Measurements from ENCODE around the gene ARID3B. TPM values are rescaled to one million over a fixed set of nuclear protein-coding genes. Genes with fewer than 3 reads are reported as not detected.

The ARID3B gene
- total and polyA plus RNA-seq, 9 donors: 1.2 to 4.9 (median 2.7) TPM

- Histone ChIP-seq H3K4me3 (no peak overlapping the region), H3K27me3 (no peaks in the 10 kb centered on the region), H3K4me1 (ENCODE audit: insufficient read depth) (no peaks in the 10 kb centered on the region), H3K27ac (no peak overlapping the region), H3K36me3 (no peaks in the 10 kb centered on the region), H3K9me3 (no peaks in the 10 kb centered on the region)
- no peak for DNase-seq
- WGBS, 3 donors: 85 to 92% (median 89%) methylated on average over 9 of the region's 9 CpGs
- TF ChIP-seq, protein P1, sequence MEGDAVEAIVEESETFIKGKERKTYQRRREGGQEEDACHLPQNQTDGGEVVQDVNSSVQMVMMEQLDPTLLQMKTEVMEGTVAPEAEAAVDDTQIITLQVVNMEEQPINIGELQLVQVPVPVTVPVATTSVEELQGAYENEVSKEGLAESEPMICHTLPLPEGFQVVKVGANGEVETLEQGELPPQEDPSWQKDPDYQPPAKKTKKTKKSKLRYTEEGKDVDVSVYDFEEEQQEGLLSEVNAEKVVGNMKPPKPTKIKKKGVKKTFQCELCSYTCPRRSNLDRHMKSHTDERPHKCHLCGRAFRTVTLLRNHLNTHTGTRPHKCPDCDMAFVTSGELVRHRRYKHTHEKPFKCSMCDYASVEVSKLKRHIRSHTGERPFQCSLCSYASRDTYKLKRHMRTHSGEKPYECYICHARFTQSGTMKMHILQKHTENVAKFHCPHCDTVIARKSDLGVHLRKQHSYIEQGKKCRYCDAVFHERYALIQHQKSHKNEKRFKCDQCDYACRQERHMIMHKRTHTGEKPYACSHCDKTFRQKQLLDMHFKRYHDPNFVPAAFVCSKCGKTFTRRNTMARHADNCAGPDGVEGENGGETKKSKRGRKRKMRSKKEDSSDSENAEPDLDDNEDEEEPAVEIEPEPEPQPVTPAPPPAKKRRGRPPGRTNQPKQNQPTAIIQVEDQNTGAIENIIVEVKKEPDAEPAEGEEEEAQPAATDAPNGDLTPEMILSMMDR (IDR thresholded peaks at IDR 0.05): no peak
- TF ChIP-seq EP300 (IDR thresholded peaks at IDR 0.05): no peak
- intact Hi-C loops (cut with DNase I): no loop called here
Measured at GRCh38 chr15:74579001-74579400, 38.0 kb downstream of the ARID3B start.

- intact Hi-C loops (cut with DNase I): no loop called here
- 84 to 93% (median 89%) methylated on average over 7 of the region's 7 CpGs for WGBS, 3 donors
Measured at GRCh38 chr15:74580538-74581350, 39.7 kb downstream of the ARID3B start.

DNA sequence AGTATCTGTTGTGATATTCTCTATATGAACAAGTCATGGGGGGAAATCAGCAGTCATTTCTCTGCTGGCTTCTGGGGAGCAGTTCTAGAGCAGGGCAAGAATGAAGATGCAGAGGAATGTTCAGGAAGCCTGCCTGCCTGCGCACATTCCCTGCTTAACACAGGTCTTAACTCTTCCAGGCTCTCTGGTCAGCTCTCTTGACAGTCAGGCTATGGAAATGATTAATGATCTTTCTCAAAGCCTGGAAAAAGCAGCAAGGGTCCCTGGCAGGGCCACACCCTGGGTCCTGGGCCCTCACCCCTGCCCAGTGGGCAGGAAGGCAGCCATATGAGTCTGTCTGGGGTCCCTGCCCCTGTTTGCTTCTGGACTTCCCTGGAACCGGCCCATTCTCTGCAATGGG lies 43.2 kb downstream of the ARID3B start:
- intact Hi-C loops (cut with DNase I): no loop called here
- DNase-seq: no peak
- no peak overlapping the region for H3K27ac ChIP-seq
- H3K4me1 ChIP-seq (ENCODE audit: insufficient read depth): no peaks in the 10 kb centered on the region
- 79 to 84% (median 83%) methylated on average over 2 of the region's 2 CpGs for WGBS, 3 donors
- TF ChIP-seq, protein P1 (IDR thresholded peaks at IDR 0.05): no peak
- TF ChIP-seq POLR2A (IDR thresholded peaks at IDR 0.05) (no peak), EP300 (IDR thresholded peaks at IDR 0.05) (no peak)
- no peak overlapping the region for H3K4me3 ChIP-seq
- H3K36me3 ChIP-seq: no peaks in the 10 kb centered on the region
- H3K9me3 ChIP-seq: no peaks in the 10 kb centered on the region
- H3K27me3 ChIP-seq: no peaks in the 10 kb centered on the region

More at GRCh38 chr15:74580538-74581350, 39.7 kb downstream of the ARID3B start:
- no peaks in the 10 kb centered on the region for H3K9me3 ChIP-seq
- H3K36me3 ChIP-seq: no peaks in the 10 kb centered on the region
- no peaks in the 10 kb centered on the region for H3K4me1 ChIP-seq (ENCODE audit: insufficient read depth)
- TF ChIP-seq EP300 (IDR thresholded peaks at IDR 0.05) (no peak), POLR2A (IDR thresholded peaks at IDR 0.05) (no peak)
- TF ChIP-seq, protein P1 (IDR thresholded peaks at IDR 0.05): no peak
- no peak overlapping the region for H3K4me3 ChIP-seq
- H3K27ac ChIP-seq: no peak overlapping the region
- DNase-seq: no peak
- no peaks in the 10 kb centered on the region for H3K27me3 ChIP-seq

DNA sequence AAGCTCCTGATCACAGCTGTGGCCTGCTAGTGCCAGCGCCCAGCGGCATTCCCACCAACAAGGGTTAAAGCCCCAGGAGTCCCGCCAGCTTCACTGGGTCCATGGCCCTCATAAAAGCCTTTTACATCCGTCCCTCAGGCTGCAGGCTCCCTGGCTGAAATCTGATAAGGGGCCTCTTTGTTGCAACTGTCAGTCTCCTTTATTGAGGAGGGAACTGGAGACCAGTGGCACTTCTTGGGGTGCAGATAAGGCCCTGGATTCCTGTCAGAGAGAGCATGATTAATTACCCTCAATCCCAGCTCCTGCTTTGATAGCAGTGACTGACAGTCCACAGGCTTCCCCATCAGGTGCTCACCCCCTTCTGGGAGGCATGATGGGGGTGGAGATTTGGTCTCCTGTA lies 43.8 kb downstream of the ARID3B start:
- Histone ChIP-seq H3K9me3 (no peaks in the 10 kb centered on the region), H3K27me3 (no peaks in the 10 kb centered on the region), H3K36me3 (no peaks in the 10 kb centered on the region), H3K4me3 (no peak overlapping the region), H3K27ac (no peak overlapping the region), H3K4me1 (ENCODE audit: insufficient read depth) (no peaks in the 10 kb centered on the region)
- TF ChIP-seq, protein P1 (IDR thresholded peaks at IDR 0.05): no peak
- TF ChIP-seq EP300 (IDR thresholded peaks at IDR 0.05) (no peak), POLR2A (IDR thresholded peaks at IDR 0.05) (no peak)
- 87 to 94% (median 89%) methylated on average over 4 of the region's 4 CpGs for WGBS, 3 donors
- intact Hi-C loops (cut with DNase I): no loop called here
- DNase-seq: no peak
